GM10847 (cell line): ENCODE measurements around the gene EXOSC6.

Experiments used
- POLR2A ChIP-seq: IDR thresholded peaks from 2 replicates; pipeline ENCODE4 v1.6.1; 2011; ENCODE audit not compliant: insufficient read length; ENCODE audit errors: extremely low read depth

Gene EXOSC6

DNA sequence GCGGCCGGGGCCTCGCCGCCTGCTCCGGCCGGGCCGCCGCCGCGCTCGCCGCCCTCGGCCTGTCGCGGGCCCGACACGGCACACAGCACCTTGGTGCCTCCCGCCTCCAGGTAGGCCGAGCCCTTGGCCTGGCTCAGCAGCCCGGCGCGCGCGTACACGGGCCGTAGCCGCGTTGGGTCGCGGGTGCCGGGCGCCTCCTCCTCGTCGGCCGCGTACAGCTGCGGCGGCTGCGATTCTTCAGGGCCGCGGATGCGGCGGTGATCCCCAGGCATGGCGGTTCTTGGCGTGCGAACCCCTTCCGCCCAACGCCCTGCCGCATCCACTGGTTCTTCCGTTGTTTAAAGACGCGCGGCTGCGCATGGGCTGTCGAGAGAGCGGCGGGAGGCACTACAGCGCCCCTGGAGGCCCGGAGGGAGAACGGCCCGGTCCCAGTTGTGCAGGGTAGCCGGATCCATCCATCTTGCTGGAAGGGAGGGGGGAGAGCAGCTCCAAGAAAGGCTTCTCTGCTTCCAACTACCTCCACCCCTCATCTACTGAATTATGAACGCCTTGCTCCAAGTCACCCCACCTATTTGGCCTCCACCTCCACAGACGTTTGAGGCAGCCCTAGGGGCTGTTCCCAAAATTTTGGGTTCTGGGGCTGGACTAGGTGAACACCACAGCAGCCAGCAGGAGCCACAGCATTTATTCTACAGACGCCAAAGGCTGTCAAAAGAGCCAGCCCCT is at the start of gene EXOSC6:
Gene EXOSC6 (minus strand): TSS at position 312 of the 726 bp plus-strand sequence. CDS start 40 bp downstream, at position 272.
- TF ChIP-seq POLR2A: peak; percentile 89

DNA sequence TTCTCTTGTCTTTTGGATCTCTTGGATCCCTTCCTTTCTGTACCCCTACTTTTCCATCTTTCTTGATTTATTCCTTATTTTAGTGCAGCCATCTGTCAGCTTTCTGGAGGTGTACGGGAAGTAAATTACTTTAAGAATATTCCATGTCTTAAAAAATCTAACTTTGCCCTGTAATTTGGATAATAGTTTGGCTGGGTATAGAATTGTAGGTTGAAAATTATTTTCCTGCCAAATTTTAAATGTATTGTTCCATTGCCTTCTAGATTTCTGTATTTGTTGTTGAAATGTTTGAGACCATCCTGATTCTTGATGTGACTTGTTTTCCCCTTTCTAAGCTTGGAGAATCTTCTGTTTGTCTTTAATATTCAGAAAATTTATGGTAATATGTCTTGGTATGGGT is 49.4 kb upstream of the EXOSC6 start:
- TF ChIP-seq POLR2A: no peak

DNA sequence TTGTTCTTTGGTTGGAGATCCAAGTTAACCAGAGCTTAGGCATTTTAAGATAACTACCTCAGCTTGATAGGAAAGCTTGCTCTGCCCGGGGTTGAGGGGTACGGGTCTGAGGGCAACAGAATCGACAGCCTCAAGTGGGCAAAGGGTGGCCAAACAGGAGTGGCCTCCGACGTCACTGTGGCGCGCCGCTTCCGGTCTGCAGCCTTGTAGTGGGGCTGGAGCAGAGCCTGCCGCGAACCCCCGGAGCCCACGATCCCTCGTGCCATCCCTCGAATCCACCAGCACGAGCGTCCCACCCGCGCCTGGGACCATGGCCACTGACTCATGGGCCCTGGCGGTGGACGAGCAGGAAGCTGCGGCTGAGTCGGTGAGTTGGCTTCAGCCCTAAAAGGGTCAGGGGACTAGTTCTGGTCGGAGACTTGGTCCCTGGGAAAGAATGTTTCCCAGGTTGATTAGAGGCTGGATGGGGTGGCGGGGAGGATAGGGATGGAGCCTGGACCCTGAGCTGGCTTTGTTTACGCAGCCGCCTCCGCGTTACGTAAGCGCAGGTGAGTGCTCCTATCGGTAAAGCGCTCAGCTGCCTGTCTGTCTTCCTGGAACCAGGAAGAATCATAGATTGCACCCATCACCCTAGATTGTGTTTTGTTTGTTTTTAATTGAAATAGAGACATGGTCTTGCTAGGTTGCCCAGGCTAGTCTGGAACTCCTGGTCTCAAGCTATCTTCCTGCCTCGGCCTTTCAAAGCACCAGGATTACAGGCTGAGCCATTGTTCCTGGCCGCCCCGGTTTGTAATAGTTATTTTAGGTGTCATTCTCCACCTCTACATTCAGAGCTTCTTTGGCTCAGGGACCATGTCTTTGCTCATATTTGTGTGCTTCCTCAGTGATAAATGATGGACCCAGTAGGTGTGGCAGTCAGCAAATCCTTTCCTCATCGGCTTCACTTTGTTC is 47.5 kb upstream of the EXOSC6 start, which contains the start of gene DDX19B:
Gene DDX19B (plus strand): TSS at position 199 of the 951 bp plus-strand sequence. CDS start 112 bp downstream, at position 311.
- TF ChIP-seq POLR2A: peak; percentile 82

DNA sequence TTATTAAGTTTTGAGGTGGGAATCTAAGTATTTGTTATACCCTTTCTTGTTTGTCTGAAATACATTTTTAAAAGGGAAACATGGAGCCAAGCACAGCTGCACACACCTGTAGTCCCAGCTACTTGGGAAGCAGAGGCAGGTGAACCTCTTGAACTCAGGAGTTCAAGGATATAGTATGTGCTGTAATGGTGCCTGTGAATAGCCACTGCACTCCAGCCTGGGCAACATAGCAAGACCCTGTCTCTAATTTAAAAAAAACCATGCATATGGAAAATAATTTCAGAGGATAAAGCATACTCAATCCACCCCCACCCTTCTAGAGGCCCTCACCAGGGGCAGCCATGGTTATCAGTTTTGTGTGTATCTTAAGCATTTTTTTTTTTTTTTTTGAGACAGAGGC is 43.9 kb upstream of the EXOSC6 start:
- TF ChIP-seq POLR2A: no peak

DNA sequence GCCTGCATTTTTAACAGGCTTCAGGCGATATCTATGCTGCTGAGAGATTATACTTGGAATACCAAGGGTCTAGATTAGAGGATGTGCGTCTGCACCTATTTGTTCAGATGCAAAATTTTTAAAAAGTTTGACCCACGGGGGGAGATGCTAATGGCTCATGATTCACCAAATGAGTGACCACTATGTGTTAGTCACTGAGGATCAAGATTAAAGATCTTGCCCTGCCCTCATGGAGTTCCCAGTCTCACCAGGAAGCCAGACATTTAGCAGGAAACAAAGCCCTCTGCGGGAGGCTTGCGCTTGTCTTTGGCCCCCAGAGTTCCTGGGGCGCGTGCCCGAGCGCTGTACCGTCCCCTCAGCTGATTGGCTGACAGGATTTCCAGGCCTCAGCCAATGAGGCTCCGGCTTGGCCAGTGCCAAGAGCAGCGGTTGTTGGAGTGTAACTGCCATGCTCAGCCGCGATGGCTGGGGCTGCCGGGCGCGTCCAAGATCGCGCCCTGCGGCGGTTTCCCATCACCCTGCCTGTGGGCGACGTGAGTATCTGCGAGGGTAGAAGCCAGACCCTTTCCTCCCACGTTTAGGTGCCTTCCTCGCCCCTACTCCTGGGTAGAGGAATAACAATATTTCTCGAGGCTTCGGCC is 42.8 kb upstream of the EXOSC6 start:
- no peak for TF ChIP-seq POLR2A

DNA sequence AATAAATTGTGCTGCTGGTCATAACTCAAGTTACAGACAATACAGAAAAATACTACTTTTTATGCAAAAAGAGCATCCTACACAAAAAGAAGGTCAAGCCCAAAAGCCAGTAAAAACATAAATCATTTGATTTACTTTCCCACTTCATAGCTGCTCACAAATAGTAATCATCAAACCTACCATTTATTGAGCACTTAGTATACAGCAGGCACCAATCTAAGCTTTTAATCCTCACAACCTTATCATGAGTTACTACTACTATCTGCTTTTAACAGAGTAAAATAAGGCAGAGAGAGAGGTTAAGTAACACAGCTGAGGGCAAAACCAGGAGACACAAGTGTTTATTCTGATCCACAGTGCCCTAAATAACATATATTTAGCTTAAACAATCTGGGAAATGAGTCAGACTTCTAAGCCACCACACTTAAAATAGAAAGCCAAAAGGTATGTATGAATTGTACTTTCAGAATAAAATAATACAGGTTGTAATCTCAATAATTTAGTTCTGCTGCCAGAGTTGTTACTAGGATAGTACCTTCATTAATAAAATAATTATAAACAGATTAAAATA is 39.3 kb upstream of the EXOSC6 start:
- no peak for TF ChIP-seq POLR2A

DNA sequence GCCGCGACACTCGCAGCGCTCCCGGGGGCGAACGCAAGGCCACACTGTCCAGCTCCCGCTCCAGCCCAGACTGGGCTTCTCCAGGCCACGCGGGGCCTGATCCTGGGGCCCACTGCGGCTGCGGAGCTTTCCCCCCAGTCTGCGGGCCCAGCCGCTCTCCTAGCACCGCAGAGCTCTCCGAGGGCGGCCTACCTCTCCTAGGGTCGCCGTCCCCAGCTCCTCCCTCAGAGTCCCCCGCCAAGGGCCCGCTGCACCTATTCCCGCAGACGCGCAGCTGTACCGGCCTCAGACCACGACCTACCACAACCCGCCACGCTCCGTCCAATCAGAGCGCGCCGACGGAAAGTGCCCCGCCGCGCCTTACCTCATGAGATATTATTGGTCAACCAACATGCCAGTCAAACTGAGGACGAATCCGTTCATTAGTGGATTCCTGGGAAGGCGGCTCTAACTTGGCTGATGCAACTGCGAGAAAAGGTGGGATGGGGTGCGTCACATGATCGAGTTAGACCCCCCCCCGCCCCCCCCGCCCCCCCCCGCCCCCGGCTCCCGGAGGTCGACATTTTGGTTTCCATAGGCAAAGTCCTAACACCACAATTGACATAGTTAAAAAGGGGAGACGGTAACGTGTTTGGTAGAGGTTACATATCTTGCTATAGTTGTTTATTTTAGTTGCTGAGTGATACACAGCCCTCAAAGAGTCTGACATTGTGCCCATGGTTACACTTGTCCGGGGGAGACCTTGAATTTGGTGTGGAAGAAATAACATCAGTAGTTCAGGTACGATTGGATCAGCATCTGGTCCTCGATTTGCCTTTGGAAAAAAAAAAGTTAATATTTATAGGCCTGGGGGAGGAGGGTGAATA is 37.7 kb upstream of the EXOSC6 start, which contains the start of gene AARS1:
Gene AARS1 (minus strand): TSS at position 278 of the 866 bp plus-strand sequence. CDS start 6,743 bp downstream, outside the sequence.
- peak; percentile 94 for TF ChIP-seq POLR2A

DNA sequence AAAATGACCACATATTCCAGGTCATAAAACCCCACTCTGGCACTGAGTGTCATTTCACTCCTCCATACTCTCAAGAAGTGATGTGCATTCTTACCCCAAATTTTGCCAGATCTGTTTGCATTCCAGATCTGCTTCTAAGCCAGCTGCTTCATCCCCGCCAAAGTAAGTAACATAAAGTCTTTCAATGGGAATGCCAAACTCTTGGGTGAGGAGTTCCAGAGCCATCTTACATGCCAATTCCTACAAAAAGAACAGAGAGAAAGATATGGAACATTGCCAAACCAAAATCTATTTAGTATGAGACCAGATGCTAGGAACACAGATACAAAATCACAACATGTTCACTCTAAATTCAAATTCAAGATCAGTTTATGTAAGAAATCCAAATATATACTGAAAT is 24.7 kb upstream of the EXOSC6 start:
- TF ChIP-seq POLR2A: no peak

DNA sequence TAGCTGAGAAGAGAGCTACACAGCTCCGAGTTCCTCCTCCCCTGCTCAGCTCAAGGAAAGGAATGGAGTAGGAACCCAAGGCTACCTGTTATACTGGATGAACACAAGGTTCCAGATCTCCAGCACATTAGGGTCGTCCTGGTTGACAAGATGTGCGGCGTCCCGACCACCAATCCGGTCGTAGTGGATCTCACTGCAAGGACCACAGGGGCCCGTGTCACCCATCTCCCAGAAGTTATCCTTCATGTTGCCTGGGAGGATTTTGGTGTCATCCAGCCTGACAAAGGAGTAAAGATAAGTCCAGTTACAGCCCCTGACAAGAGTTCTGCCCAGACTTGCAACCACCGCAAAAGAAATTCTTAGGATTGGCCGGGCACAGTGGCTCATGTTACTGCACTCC is 20.0 kb upstream of the EXOSC6 start:
- TF ChIP-seq POLR2A: no peak

DNA sequence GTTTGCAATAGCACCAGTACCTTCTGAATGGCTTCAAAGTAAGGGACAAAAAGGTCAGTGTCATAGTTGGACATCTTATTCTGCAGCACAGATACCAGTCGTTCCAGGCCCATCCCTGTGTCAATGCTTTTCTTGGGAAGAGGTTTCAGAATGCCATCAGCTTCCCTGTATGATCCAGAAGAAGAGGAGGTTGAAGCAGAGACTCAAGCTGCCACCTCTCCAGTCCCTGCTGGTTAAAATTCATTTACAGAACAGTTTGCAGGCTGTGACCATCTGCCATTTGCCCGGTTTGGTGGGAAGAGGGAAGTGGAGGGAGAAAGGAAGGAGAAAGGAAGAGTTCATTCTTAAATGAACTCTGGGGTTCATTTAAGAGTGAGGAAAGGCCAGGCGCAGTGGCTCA is 18.4 kb upstream of the EXOSC6 start:
- no peak for TF ChIP-seq POLR2A

DNA sequence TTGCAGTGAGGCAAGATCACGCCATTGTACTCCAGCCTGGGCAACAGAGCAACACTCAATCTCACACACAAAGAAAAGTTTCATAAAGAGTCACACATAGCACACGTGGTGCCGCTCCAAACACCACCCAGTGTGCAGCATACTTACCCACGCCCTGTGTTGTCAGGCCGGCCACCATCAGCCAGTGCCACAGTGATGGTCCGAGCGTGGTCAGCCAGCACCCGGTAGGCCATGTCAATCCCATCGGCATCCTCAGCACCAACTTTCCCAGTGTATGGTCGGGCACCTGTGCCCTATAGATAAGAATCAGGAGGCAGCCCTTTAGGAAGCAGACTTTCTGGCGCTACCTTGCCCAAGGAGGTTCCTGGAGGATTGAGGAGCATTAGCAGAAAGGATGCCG is 17.7 kb upstream of the EXOSC6 start:
- no peak for TF ChIP-seq POLR2A

DNA sequence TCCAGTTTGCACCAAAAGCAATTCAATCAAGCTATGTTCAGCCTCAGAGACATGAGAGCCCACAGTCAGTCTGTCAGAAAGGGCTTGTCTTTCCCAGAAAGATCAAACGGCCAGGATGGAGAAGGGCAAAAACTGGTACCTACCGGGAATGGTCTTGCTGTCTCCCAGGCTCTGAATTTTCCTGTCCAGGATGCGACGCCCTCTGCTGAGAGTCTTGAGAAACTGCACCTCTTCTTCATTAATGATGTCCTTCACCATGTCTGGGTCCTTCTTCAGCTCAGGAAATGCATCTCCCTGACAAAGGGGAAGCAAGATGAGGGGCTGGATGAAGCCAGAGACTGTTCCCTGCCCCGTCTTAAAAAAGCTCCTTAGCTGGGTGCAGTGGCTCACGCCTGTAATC is 15.8 kb upstream of the EXOSC6 start:
- TF ChIP-seq POLR2A: no peak

DNA sequence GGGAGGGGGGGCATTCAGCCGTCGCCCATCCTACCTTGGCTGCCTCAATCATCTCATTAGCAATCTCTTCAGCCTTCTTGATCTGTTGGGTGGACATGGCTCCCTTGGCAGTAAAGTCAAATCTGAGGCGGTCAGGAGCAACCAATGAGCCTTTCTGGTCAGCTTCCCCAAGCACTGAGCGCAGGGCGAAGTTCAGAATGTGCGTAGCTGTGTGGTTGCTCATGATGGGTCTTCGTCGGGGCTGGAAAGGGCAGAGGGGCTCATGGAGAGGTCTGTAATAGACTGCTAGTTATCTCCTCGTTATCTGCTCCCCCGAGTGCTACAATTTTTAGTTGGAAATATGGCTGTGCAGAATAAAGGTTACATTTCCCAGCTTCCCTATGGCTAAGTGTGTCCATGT is 7.2 kb upstream of the EXOSC6 start:
- no peak for TF ChIP-seq POLR2A

DNA sequence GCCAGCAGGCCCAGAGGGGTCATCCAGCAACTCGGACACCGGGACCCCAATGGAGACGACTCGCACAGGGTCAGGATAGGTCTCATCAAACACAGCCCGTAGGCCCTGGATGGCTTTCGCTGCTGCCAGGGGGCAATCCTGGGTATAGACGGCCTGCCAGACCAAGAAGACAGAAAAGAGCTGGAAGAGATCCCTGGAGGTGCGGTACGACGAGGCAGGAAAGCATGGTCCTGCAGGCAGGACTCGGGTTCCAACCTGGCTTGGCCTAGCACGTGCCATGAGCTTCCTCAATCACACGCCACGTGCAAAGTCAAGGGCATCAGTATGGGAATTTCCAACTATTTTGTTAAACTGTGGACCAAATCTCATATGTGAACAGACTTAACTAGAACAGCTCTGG is 6.3 kb upstream of the EXOSC6 start:
- no peak for TF ChIP-seq POLR2A
